Heart right ventricle (tissue), 16 donors: ENCODE data around the gene SLC4A9. TPM values are rescaled to one million over a fixed set of nuclear protein-coding genes. Genes with fewer than 3 reads are reported as not detected.

ENCODE experiments used
- ATAC-seq, 8 donors: fragments of 200-7000 bp; cut with Tn5 transposase; one replicate each; pipeline ENCODE4 v1.9.1; 2020; ENCODE audit warnings: mild to moderate bottlenecking in 8 of 8, moderate library complexity in 8 of 8, moderate number of reproducible peaks in 1 of 8
- DNase-seq, 2 donors: peaks; one replicate each; pipeline ENCODE4 v3.0.0-alpha.2; 2020
- H3K27ac ChIP-seq, 10 donors: fragments of 200-600 bp; sonication (generic) in 2 of 10; one replicate each; pipeline versions ENCODE4 v1.5.0 to v1.8.0; 2020 to 2022; ENCODE audit warnings: mild to moderate bottlenecking in 3 of 10
- H3K27me3 ChIP-seq, 7 donors: fragments of 200-600 bp; one replicate each; pipeline ENCODE4 v1.8.0; 2021 to 2022; ENCODE audit warnings: mild to moderate bottlenecking in 2 of 7
- H3K36me3 ChIP-seq, 9 donors: fragments of 200-600 bp; sonication (generic) in 1 of 9; one replicate each; pipeline versions ENCODE4 v1.5.0 to v1.8.0; 2020 to 2022; ENCODE audit warnings: mild to moderate bottlenecking in 2 of 9
- H3K4me1 ChIP-seq, 9 donors: fragments of 200-600 bp; sonication (generic) in 1 of 9; one replicate each; pipeline versions ENCODE4 v1.5.0 to v1.8.0; 2020 to 2022; ENCODE audit warnings: mild to moderate bottlenecking in 4 of 9
- H3K4me3 ChIP-seq, 10 donors: fragments of 200-600 bp; sonication (generic) in 2 of 10; one replicate each; pipeline versions ENCODE4 v1.5.0 to v1.8.0; 2020 to 2022; ENCODE audit warnings: mild to moderate bottlenecking in 7 of 10, moderate library complexity in 2 of 10
- H3K9me3 ChIP-seq, 11 donors: fragments of 200-600 bp in 10 of 11; sonication (generic) in 2 of 11; one replicate each; pipeline versions ENCODE4 v1.5.0 to v1.8.0; 2013 to 2022; ENCODE audit warnings: mild to moderate bottlenecking in 2 of 11, control low read depth in 1 of 11, moderate library complexity in 1 of 11
- CTCF ChIP-seq, 9 donors: fragments of 200-600 bp; sonication (generic) in 2 of 9; IDR thresholded peaks; one replicate each; pipeline versions ENCODE4 v1.5.0 to v1.8.0; 2021 to 2022; ENCODE audit warnings: antibody characterized with exemption in 9 of 9, mild to moderate bottlenecking in 5 of 9, moderate library complexity in 1 of 9
- WGBS, 2 donors: extraction: QIAGEN DNeasy Blood & Tissue Kit; methylation state at CpG; one replicate each; pipeline ENCODE4 v1.1.7; 2013; ENCODE audit warnings: inconsistent platforms in 1 of 2; 5-methylcytosine and 5-hydroxymethylcytosine counted together
- intact Hi-C, 10 donors: fragments of 100-400 bp; cut with DNase I; formaldehyde crosslinking; loops; one replicate each; pipeline versions ENCODE4 v1.11.1 to v1.14.2; 2022
- polyA plus RNA-seq, 2 donors: library from polyadenylated mRNA; stranded (reverse); fragments of 200-250 nt; gene quantifications; one replicate each; pipeline ENCODE4 v1.2.3, GENCODE V29; 2013
- total RNA-seq, 10 donors: library from RNA; stranded (reverse); fragmentation: NEBNext Ultra II Directional in 3 of 10; extraction: Animal tissue kit (Norgen Biotek cat#: 25700) in 3 of 10; gene quantifications; one replicate each; pipeline versions ENCODE4 v1.2.1 to v1.2.4, GENCODE V29; 2021 to 2023
- donor health status: Arrhythmogenic right ventricular cardiomyopathy.
- donor health status: ischemic (EF 13 %, LVEDD 7.1; RV severe dilation, severe dysfunction).
- donor health status: healthy with polysubstance abuse.
- donor health status: DM: no; HTN: yes; CAD: no.
- donor health status: DM: no; HTN: no; CAD: no.
- donor health status: ischemic (EF 25% LVEDD 6.9; RV normal size, moderate dysfunction).
- donor health status: ischemic (EF 25% LVEDD 5.7; RV mildly dilated, moderate dysfunction).
- donor health status: healthy.
- donor health status: DM: yes; HTN: yes; CAD: no.
- donor health status: Ischemic cardiomyopathy.
- donor health status: ischemic (EF 35%, LVEDD 5.7; RV mildly dilated, moderate dysfunction).
- donor health status: nonischemic (EF 11% LVEDD 7.7; RV severe dilation, severe dysfunction).
- donor health status: DM: yes; HTN: yes; CAD: no.
- donor health status: PGD.
- donor health status: ischemic (EF 29% LVEDD 5.4; RV normal size, mild dysfunction).
- donor health status: nonischemic (EF 23%, LVEDD 6.1; RV moderate dilation, normal function).

Gene SLC4A9
- total and polyA plus RNA-seq, 12 donors: 0.01 to 0.34 (median 0.20) TPM; not detected in 8

- DNase-seq (no peak), ATAC-seq (no peak)
- Histone ChIP-seq H3K9me3 (no peaks in the 10 kb centered on the region), H3K27me3 (no peaks in the 10 kb centered on the region), H3K27ac (peak overlapping the region in 4 of 10 donors; percentile 73 to 96 (median 95)), H3K4me1 (peaks cover 11 to 97% (median 84%) of the 10 kb centered on the region in 9 donors), H3K36me3 (peaks cover 0 to 90% (median 30%) of the 10 kb centered on the region in 9 donors), H3K4me3 (no peak overlapping the region)
- 80 to 89% methylated on average over 2 of the region's 2 CpGs for WGBS, 2 donors
- intact Hi-C loops: no loop called here
- no peak for TF ChIP-seq CTCF (IDR thresholded peaks at IDR 0.05)
Measured at GRCh38 chr5:140338908-140339307, 21.1 kb upstream of the SLC4A9 start.

- Histone ChIP-seq H3K27ac (peak overlapping the region in 7 of 10 donors; percentile 34 to 96 (median 90)), H3K36me3 (peaks cover 0 to 84% (median 23%) of the 10 kb centered on the region in 9 donors), H3K4me1 (peaks cover 11 to 97% (median 90%) of the 10 kb centered on the region in 9 donors), H3K4me3 (no peak overlapping the region), H3K27me3 (no peaks in the 10 kb centered on the region), H3K9me3 (no peaks in the 10 kb centered on the region)
- ATAC-seq (no peak), DNase-seq (no peak)
- 81% methylated on average over 4 of the region's 4 CpGs for WGBS, 2 donors
- intact Hi-C loops: loop anchor here in 5 of 10 donors (5.0 to 10.0 kb wide), 3 partner anchors 37 to 45 kb away; partner anchors contain the start of gene PFDN1 (in 2 of the 5)
- TF ChIP-seq CTCF (IDR thresholded peaks at IDR 0.05): no peak
Measured at GRCh38 chr5:140339636-140340035, 20.4 kb upstream of the SLC4A9 start.

- peaks cover 11 to 100% (median 96%) of the 10 kb centered on the region in 9 donors for H3K4me1 ChIP-seq
- intact Hi-C loops: loop anchor here in 5 of 10 donors (5.0 to 10.0 kb wide), 3 partner anchors 38 to 46 kb away; partner anchors contain the start of gene PFDN1 (in 2 of the 5)
- no peaks in the 10 kb centered on the region for H3K9me3 ChIP-seq
- no peaks in the 10 kb centered on the region for H3K27me3 ChIP-seq
- H3K4me3 ChIP-seq: no peak overlapping the region
- H3K36me3 ChIP-seq: peaks cover 0 to 77% (median 16%) of the 10 kb centered on the region in 9 donors
- peak overlapping the region in 8 of 10 donors; percentile 32 to 96 (median 92) for H3K27ac ChIP-seq
- DNase-seq: no peak
- no peak for ATAC-seq
- TF ChIP-seq CTCF (IDR thresholded peaks at IDR 0.05): no peak
Measured at GRCh38 chr5:140340605-140341121, 19.3 kb upstream of the SLC4A9 start.

GRCh38 chr5:140341591-140341990 is 18.4 kb upstream of the SLC4A9 start:
- H3K27me3 ChIP-seq: no peaks in the 10 kb centered on the region
- peaks cover 0 to 69% (median 12%) of the 10 kb centered on the region in 9 donors for H3K36me3 ChIP-seq
- H3K4me1 ChIP-seq: peaks cover 11 to 93% (median 87%) of the 10 kb centered on the region in 9 donors
- peak overlapping the region in 6 of 10 donors; percentile 0 to 90 (median 8) for H3K4me3 ChIP-seq
- H3K9me3 ChIP-seq: no peaks in the 10 kb centered on the region
- no peak for TF ChIP-seq CTCF (IDR thresholded peaks at IDR 0.05)
- peak overlapping the region in 9 of 10 donors; percentile 3 to 96 (median 90) for H3K27ac ChIP-seq
- WGBS, 2 donors: 44 to 50% methylated on average over 5 of the region's 5 CpGs
- peak; percentile 68 to 80 for DNase-seq
- intact Hi-C loops: loop anchor here in 5 of 10 donors (5.0 to 10.0 kb wide), 3 partner anchors 39 to 47 kb away; partner anchors contain the start of gene PFDN1 (in 2 of the 5)
- peak; percentile 12 to 83 (median 66) for ATAC-seq
